HG02623 (cell line): Measurements from ENCODE around the gene PARD3.

Source experiments
- ATAC-seq: cut with Tn5 transposase; IDR thresholded peaks from one replicate; pipeline ENCODE4 v1.9.1; 2021; ENCODE audit warnings: moderate library complexity; ENCODE audit not compliant: unreplicated experiment

Gene PARD3

DNA sequence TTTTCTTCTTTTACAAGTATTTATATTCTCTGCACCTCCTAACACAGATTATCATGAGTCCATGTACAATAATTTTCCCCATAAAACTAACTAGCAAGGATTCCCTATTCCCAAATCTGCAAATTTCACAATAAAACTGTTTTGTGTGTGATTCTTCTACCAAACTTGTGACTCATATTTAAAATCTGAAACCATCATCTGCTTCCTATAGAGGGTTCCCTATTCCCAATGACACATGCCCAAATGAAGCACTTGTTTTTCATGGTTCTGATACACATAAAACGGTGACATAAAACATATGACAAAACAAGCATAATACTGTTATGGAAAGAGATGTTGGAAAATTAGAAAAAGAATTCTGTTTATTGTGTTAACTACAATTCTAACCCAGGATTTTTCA, 657.6 kb downstream of the PARD3 start:
- ATAC-seq: no peak

DNA sequence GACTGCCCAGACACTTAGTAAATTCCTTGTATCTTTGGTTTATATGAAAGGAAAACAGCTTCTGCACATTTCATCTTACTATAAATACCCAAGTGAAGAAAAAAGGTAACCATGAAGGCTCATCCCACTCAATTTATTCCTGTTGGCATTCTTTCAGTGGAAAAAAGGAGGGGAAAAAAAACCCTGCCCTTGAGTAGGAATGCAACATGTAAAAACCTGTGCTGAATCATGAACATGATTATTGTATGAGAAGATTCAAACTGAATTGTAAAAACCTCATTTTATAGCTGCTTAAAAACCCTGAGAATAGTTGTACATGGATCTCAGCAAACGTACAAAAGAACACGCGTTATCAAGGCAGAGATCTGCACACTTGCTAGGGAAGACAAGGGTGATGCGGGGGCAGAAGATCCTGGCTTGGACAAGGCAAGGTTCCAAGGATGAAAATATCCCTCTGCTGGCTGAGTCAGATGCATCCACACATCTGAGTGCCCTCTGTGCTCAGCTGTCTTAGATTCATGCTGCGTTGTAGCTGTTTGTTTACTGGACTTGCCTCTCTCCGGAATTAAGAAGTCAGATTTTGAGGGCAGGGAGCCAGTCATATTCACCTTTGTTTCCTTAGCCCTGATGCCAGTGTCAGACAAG, 658.2 kb downstream of the PARD3 start:
- ATAC-seq: no peak

DNA sequence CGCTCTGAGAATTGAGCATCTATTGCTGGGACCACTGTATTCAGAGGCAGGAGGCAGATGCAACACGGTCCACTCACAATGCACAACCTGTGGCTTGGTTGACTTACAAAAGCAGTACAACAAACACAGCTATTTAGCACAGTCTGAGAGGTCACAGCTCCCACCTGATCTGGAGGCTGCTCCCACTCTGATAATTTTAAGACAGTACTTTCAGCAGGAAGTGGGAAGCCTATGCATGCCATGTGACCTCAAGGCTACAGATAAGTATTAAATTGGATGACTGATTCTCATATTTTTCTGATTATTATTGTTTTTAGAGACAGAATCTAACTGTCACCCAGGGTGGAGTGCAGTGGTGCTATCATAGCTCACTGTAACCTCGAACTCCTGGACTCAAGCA, 659.3 kb downstream of the PARD3 start:
- ATAC-seq: no peak

DNA sequence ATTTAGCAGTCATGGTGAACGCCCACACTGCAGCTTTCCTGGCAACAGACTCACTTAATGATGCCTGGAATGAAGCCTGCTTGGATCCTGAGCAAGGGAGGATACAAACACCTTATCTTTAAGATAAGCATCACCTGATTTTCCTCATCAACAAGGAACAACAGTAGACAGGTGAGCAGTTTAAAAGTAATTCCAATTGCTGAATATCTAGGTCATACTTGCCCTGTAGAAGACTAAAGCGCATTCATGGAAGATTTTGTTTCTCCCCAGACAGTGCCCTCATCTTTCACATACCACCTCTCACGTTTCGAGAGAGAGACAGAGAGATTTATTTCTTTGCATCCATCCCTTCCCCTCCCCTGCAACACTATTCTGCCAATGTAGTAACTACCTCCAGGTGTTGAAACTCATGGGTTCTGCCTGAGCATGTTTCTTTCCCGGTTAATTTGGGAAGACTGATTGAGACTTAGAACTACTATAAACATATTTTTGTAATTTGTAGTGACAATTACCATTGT, 660.7 kb downstream of the PARD3 start:
- no peak for ATAC-seq

DNA sequence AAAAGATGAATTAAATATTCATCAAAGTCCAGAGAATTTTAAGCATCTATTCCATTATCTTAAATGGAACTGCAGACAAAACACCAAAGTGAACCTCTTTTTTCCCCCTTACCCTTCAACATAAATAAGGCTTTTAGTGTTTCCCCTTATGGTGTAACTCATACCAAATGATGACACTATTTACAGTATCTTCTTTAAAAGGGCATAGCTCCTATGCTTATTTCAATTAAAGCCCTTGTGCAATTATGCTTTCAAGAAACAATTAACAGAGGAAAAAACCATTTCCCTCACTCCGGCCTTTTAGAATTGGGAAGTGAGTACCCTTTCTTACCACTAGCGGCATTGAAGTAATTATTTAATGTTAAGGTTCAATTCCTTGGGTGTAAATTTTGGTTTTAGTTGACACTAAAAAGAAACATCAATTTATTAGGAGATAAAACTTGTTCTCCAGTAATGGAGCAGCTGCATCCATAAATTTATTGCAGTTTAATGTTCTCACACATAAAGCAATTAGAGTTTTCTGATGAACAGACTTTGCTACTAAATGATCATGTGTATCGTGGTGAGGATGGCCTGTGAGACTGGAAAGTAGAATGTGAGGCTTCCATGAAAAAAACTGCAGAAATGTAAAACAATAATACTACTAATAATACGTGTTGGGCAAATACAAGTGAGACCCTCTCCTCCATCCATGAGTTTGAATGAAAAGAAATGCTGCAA, 661.3 kb downstream of the PARD3 start:
- no peak for ATAC-seq

DNA sequence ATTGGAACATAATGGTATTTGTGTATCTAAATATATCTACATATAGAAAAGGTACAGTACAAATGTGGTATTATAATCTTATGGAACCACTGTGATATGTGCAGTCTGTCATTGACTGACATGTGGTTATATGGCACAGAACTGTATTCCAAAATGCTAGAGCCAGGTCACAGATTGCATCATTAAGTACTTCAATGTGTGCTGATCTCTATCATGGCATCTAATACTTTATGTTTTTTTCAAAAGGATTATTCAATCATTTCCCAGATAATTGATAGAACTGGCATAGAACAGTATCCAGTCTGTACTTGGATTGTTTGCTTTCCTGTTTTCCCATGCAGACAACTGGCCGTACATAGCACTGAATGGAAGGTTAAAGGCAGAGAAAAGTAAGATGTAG, 662.7 kb downstream of the PARD3 start:
- no peak for ATAC-seq

DNA sequence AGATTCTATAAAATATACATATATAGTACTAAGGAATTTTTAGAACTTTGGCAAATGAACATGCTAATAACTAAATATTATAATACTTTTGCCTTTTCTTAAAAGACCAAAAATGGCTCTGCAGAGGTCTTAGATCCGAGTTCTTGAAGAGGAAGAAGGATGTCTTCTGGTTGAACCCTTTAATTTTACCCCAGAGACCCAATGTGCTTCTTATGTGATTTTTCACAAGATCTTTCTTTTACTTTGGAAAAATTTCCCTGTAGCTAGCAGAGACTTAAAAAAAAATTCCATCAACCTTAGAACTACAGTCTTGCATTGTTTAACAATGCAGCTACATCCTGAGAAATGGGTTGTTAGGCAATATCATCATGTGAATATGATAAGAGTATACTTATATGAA, 663.2 kb downstream of the PARD3 start:
- ATAC-seq: no peak

DNA sequence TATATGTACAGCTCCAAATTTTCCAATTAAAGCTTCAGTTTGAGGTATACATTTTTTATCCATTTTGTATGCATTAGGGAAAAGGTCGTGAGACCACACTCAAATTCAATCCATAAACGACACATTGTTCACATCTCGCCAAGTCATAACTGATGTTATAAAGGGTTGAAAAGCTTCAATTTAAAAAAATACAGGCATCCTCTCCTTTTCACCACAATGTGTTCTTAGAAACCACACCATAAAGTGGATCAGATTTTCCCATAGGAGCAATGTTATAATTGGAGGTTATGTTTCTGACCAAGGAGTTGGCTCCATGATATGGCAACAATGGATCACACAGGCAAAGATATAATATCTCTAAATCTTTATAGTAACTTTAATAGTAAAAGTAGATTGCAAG, 663.6 kb downstream of the PARD3 start:
- ATAC-seq: no peak

DNA sequence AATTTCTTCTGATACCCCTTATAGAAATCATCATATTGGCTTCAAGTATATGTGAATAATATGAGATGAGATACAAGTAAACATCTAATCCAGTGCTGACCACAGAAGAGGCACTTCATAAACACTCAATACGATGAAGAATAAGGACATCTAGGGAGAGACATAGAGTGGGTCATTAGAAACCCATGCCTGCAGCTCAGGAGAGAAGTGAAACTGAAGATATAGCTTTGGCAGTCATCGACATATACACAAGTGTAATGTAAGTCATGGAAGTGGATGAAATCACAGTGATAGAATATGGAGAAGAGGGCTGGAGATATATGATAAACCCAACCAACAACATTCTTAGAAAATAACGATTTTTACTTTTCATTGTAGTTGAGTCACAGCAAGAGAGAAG, 665.0 kb downstream of the PARD3 start:
- no peak for ATAC-seq

DNA sequence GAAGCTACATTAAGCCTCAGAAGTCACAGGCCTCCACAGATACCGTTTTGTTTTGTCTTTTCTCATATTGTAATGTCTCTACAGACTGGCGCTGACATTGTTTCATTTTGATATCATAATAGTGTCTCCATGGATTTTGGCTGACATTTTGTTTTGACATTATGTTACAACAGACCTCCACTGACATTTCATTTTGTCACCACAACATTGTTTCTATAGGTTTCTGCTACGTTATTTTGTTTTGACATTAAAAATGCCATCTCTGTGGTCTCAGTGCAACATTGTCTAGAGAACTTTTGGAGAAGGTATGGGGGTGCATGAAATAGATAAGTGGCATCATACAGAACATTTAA, 666.8 kb downstream of the PARD3 start:
- no peak for ATAC-seq

DNA sequence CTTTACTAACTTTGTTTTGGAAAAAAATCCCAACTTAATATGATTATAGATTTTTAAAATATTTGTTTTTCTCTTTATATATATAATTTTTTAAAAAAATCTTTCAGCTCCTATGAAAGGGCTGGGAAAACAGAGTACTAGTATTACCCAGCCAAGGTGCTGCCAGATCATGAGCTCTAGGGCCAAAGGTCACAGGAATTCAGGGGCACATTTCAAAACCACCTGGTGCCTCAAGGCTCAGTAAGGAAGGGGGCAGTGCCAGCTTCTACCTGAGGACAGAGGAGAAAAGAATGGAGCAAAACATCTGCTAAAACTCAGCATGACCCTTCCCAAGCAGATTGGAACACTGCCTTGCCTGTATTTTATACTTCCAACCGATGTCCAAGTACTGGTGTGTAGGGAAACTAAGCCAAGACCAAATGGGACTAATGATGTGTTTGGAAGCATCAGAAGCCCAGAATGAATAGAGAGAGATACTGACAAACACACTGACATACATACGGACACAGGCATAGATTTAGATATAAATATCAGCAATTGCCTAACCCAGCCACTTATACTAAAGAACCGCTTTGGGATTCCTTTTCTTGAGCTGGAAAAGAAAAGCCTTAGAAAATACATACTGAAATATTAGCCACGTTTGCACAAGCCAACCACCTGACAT, 667.3 kb downstream of the PARD3 start:
- no peak for ATAC-seq

DNA sequence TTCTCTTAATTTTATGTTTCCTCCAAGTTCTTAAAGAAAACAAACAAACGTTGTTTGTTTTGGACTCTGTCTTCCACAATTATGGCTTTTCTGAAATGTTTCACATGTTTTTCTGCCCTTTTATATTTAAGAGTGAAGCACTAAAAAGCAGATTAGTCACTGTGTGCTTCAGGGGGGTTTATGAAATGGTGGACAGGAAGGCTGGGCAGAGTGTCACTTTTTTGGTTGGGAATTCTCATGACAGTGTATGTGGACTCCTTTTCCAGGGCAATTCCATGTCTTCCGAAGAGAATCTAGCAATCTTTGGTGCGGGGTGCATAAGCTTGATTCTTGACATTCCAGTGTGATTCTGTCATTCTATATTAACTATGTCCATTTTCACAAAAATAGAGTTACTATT, 669.4 kb downstream of the PARD3 start:
- ATAC-seq: no peak

DNA sequence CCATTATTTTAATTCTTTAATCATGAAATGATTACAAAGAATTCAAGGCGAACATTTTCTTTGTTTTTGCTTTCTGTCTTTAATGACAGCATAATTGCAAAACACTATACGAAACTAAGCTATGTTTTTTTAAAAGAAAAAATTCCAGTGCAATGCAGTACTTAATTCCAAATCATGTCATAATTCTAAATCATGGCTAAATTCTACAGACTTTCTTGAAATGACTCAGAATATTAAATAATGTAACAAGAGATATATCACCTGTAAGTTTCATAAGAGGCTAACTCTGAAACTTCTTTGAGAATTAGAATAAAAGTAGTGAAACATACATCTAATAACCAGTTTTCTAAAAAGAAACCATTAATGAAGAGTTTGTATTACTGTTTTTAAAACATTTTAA, 671.6 kb downstream of the PARD3 start:
- ATAC-seq: no peak

DNA sequence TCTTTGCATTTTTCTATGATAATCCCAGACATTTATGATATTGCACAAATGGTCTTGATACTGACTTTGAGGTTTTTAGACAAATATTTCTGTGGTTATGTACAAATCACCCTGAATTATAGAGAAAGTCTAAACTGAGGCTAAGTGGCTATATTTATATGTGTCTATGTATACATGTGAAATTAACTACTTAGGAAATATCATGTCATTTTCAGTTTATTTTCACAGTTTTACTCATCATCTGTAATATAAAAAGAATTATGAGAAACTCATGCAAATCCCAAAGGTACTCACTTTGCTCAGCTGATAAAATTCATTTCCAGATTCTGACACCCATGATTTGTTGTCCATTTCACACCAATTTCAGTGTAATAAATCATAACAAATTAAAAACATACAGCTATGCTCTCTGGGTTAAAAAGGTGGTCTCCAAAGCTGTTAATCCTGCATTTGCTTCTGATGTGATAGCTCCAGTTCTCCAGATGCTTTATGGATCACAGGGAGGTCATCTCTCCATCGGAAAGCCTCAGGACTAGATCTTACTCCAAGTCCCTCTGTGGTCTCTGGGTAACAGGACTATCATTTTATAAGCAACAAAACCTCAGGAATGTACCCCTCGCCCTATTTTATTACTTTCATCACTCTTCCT, 673.9 kb downstream of the PARD3 start:
- no peak for ATAC-seq

DNA sequence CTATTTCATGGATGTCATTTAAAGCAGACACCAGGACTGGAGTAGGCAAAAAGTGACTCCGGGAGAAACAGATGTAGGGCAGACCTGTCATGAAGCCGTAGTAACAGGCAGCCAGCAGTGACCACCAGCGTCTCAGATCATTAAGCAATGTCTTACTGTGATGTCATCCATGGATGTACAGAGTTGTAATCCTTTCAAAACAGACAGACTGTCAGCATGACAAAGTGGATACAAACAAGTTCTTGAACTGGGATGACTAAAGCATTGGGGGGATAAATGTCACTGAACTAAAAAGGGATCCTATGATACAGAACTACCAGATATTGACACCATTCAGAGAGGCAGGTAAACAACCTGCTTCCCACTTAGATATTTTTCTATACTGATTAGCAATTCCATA, 675.5 kb downstream of the PARD3 start:
- no peak for ATAC-seq

DNA sequence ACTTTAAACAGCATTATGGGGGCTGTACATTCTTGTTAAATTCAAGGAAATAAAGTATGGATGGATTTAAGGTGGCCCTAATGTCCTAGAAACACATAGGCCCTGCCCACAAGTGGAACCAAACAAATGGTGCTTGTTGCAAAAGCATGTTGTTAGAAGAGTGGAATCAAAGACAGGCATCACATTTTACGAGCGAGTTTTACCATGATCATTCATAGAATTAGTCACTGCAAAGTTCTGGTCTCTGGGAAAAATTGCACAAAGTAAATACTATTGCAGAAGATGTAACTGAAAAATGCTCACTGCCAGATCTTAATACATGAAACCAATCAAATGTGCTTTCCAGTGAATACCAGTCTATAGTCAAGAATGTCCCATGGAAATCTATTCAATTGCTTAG, 677.1 kb downstream of the PARD3 start:
- ATAC-seq: no peak

DNA sequence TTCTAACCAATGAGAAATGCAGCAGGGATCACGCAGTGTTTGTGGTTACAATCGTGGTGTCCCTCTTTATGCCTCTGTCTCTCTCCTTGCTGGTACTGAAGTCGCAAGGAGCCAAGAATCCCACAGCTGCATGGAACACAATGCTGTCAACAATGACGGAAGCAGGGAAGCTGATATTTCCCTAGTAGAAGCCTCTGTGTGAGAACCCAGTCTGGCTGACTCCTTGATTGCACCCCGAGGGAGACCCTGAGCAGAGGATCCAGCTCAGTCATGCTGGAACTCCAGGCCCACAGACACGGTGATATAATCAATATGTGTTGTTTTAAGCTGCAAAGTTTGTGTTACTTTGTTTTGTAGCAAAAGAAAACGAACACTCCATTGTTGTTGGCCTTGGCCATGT, 677.9 kb downstream of the PARD3 start:
- no peak for ATAC-seq

DNA sequence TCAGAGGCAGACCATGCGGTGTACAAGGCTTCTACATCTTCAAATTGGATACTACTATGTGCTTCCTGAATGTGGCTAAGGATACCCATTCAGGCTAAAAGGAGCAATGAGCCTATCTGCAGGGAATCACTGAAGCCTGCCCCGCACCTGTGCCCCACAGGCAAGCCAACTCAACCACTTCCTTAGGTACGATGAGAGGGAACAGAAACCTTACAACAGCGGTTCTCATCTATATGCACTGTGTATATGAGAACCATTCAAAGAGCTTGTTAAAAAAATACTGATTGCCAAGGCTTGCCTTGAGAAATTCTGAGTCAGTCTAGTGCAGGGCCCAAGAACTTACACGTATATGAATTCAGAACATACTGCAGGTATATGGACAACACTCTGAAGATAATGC, 679.6 kb downstream of the PARD3 start:
- ATAC-seq: peak; percentile 82

DNA sequence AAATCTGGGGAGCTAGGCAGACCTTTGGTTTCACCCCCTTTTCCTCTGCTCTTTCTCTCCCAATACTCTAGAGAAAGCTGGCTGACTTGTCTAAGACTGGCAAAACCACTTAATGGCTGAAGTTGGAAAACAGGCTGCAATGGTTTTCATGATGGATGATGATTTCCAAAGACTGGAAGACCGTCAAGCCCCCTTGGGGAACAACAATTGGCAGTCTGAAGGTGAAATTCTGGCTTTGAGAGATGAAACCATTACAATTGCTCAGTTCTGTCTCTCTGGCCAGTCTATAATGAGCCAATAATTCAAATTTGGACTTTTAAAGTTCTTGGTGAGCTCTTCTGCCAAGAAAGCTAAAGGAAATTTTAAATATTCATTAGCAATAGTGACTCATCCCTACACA, 680.5 kb downstream of the PARD3 start:
- ATAC-seq: no peak

DNA sequence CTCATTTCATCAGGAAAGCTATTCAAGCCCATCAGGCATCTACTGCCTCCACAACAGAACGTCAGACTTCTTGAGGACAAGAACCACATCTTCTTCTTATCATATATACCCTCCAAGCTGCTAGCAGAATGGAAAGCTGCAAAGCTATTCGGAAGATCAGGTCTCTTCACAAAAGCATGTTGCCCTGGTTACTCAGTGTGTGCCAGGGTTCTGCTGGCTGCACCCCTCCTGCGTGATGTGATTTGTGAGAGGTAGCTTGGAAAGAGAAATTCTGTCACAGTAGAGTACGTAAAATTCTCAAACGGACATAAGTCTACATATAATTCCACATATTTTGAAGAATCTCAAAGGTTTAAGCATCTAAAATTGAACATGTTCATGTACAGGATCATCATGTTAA, 681.7 kb downstream of the PARD3 start:
- ATAC-seq: no peak

DNA sequence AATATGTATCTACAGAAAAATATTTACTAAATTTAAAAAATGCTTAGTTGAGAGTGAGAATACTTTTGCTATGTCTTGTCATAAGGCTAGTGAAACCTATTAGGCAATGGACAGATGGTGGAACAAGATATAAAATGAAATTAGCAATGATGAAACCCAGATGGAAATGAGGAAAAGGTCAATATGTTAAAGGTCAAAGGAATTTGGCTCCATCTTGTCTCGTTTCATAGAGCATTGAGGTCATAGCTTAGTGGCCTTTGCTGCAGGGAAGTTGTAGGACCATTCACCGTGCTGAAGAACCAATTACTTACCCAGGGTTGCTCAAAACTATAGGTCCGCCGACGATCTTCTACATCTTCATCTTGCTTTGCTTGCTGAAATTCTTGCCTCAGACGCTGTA, 683.9 kb downstream of the PARD3 start:
- ATAC-seq: no peak

DNA sequence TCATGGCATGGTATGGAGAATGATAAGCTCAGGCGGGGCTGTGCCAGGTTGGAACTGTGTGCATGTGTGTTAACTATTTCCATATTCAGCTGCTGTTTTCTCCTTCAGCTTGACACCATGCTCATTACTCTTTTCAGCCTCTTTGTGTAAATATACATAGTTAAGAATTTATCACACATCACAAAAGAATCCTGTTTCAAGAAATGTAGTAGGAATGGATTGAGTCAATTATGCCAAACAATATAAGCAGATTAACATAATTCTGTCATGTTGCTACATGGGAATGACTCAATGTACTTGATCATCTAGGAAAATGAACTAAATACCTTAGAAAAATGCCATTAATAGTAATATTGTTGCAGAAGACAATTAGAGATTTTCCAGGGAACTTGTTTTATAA, 687.4 kb downstream of the PARD3 start:
- ATAC-seq: no peak
